B cell (primary cell): Measurements from ENCODE around the gene API5. TPM values are rescaled to one million over a fixed set of nuclear protein-coding genes. Genes with fewer than 3 reads are reported as not detected.
A peak's percentile ranks its signal among the peaks of the same experiment; 100 is the strongest.

Experiments used
- ATAC-seq: fragments of 200-7000 bp; cut with Tn5 transposase; one replicate; pipeline ENCODE4 v1.10.0; 2021; ENCODE audit warnings: low read depth, mild to moderate bottlenecking, moderate number of reproducible peaks, moderate library complexity
- CTCF ChIA-PET: fragments of 350-600 bp; sonication (Branson Sonifier 250); formaldehyde crosslinking; loops from one replicate; lab custom pipeline; 2021; ENCODE audit warnings: antibody characterized with exemption, inconsistent platforms; lab: Charles Lee
- POLR2A ChIA-PET: fragments of 350-600 bp; sonication (Branson Sonifier 250); formaldehyde crosslinking; loops from one replicate; lab custom pipeline; 2021; ENCODE audit warnings: antibody characterized with exemption; lab: Charles Lee
- DNase-seq: peaks from one replicate; pipeline ENCODE4 v3.0.0; 2013
- H2AFZ ChIP-seq: 2 replicates; pipeline ENCODE4 v1.6.1; 2012; ENCODE audit warnings: mild to moderate bottlenecking, low read depth, low read length; ENCODE audit not compliant: insufficient read depth, poor library complexity, severe bottlenecking
- H3K27ac ChIP-seq, 2 donors: 1 replicate in 1 of 2; 2 replicates in 1 of 2; pipeline ENCODE4 v1.5.1; 2012 to 2013; ENCODE audit warnings: low read length in 2 of 2, mild to moderate bottlenecking in 2 of 2, moderate library complexity in 1 of 2
- H3K27me3 ChIP-seq, 4 experiments: fragments of 200-600 bp in 1 of 4; sonication (generic) in 1 of 4; replicated peaks in 1 of 4; 1 replicate in 2 of 4; 2 replicates in 2 of 4; pipeline versions ENCODE4 v1.6.1 to v1.7.0; 2013 to 2016; ENCODE audit warnings: low read length in 3 of 4, mild to moderate bottlenecking in 2 of 4, mixed read lengths in 1 of 4, moderate library complexity in 1 of 4; ENCODE audit not compliant: insufficient read depth in 4 of 4, control insufficient read depth in 3 of 4; ENCODE audit errors: control extremely low read depth in 1 of 4
- H3K36me3 ChIP-seq, 2 experiments: replicated peaks in 1 of 2; 1 replicate in 1 of 2; 2 replicates in 1 of 2; pipeline versions ENCODE4 v1.6.1 to v1.7.1; 2013; ENCODE audit warnings: low read length in 1 of 2; ENCODE audit not compliant: insufficient read depth in 2 of 2, control insufficient read depth in 1 of 2; ENCODE audit errors: control extremely low read depth in 1 of 2, extremely low read depth in 1 of 2
- H3K4me1 ChIP-seq, 2 donors: fragments of 200-600 bp in 1 of 2; sonication (generic) in 1 of 2; 1 replicate in 1 of 2; 2 replicates in 1 of 2; pipeline versions ENCODE4 v1.5.1 to v1.6.1; 2013 to 2017; ENCODE audit warnings: low read length in 2 of 2; ENCODE audit not compliant: control insufficient read depth in 2 of 2, insufficient read depth in 2 of 2
- H3K4me2 ChIP-seq: replicated peaks from 2 replicates; pipeline ENCODE3; 2012; ENCODE audit warnings: mild to moderate bottlenecking, low read depth, low read length; ENCODE audit not compliant: poor library complexity, severe bottlenecking
- H3K4me3 ChIP-seq, 5 experiments: fragments of 200-600 bp in 1 of 5; sonication (generic) in 1 of 5; 1 replicate in 3 of 5; 2 replicates in 2 of 5; pipeline versions ENCODE4 v1.5.1 to v1.7.0; 2011 to 2016; ENCODE audit warnings: low read length in 4 of 5, mild to moderate bottlenecking in 4 of 5, low read depth in 2 of 5, control low read depth in 1 of 5, moderate library complexity in 1 of 5; ENCODE audit not compliant: insufficient read depth in 1 of 5; ENCODE audit errors: control extremely low read depth in 1 of 5, extremely low read depth in 1 of 5
- H3K79me2 ChIP-seq: fragments of 200-600 bp; sonication (generic); one replicate; pipeline ENCODE4 v1.6.0; 2016; ENCODE audit warnings: low read length; ENCODE audit not compliant: control insufficient read depth, insufficient read depth
- H3K9ac ChIP-seq: fragments of 200-600 bp; sonication (generic); 2 replicates; pipeline ENCODE4 v1.6.1; 2017; ENCODE audit warnings: mild to moderate bottlenecking, low read length, moderate library complexity
- H3K9me3 ChIP-seq, 3 donors: one replicate each; pipeline versions ENCODE4 v1.6.1 to v1.7.1; 2013; ENCODE audit warnings: low read length in 2 of 3; ENCODE audit not compliant: control insufficient read depth in 2 of 3, insufficient read depth in 1 of 3; ENCODE audit errors: control extremely low read depth in 1 of 3
- H4K20me1 ChIP-seq: 2 replicates; pipeline ENCODE4 v1.6.0; 2012; ENCODE audit warnings: mild to moderate bottlenecking, low read length; ENCODE audit not compliant: insufficient read depth, control insufficient read depth, poor library complexity, severe bottlenecking
- H3K27ac Mint-ChIP-seq: one replicate; pipeline ENCODE4 v1.8.0; 2021; ENCODE audit warnings: mixed read lengths
- H3K27me3 Mint-ChIP-seq: one replicate; pipeline ENCODE4 v1.8.0; 2021; ENCODE audit warnings: mixed read lengths
- H3K4me1 Mint-ChIP-seq: one replicate; pipeline ENCODE4 v1.8.0; 2021; ENCODE audit warnings: mixed read lengths
- H3K4me3 Mint-ChIP-seq: one replicate; pipeline ENCODE4 v1.8.0; 2021; ENCODE audit warnings: mixed read lengths
- H3K9me3 Mint-ChIP-seq: one replicate; pipeline ENCODE4 v1.8.0; 2022; ENCODE audit warnings: mixed read lengths; ENCODE audit not compliant: insufficient read depth
- CTCF ChIP-seq: fragments of 200-600 bp; IDR thresholded peaks from one replicate; pipeline ENCODE4 v1.8.0; 2022; ENCODE audit warnings: antibody characterized with exemption, mild to moderate bottlenecking
- EZH2 ChIP-seq: IDR thresholded peaks from 2 replicates; pipeline ENCODE4 v1.6.1; 2012; ENCODE audit warnings: borderline replicate concordance, low read depth, mild to moderate bottlenecking, moderate library complexity, low read length; ENCODE audit not compliant: insufficient read depth, poor library complexity, severe bottlenecking
- WGBS: methylation state at CpG from one replicate; pipeline ENCODE4 v1.1.5; 2013; ENCODE audit warnings: missing lambda C conversion rate; ENCODE audit not compliant: insufficient coverage; 5-methylcytosine and 5-hydroxymethylcytosine counted together
- intact Hi-C: fragments of 100-400 bp; cut with micrococcal nuclease; formaldehyde crosslinking; loops from one replicate; pipeline ENCODE4 v1.10.0; 2022
- polyA plus RNA-seq: library from polyadenylated mRNA; depleted of rRNA; stranded (reverse); fragments of >200 nt; gene quantifications from 2 replicates; pipeline ENCODE4 v1.2.3, GENCODE V29; 2012
- total RNA-seq, 2 donors: library from RNA; stranded (reverse); fragments of 120-200 nt in 1 of 2; gene quantifications; 1 replicate in 1 of 2; 2 replicates in 1 of 2; pipeline versions ENCODE4 v1.2.3 to v1.2.4, GENCODE V29; 2013 to 2022

Gene API5
- total and polyA plus RNA-seq, 2 donors (not counting 1 experiment from before 2014, with no cell fraction given), result 16.6 to 94.7 TPM

GRCh38 chr11:43358801-43359421 is 47.1 kb downstream of the API5 start, which contains the start of gene TTC17:
Gene TTC17, plus strand, starts transcription at chr11:43358920. Its CDS starts 35 bp downstream, at chr11:43358955.
- peak within 1 kb of the TSS; percentile 97 for H3K27ac Mint-ChIP-seq
- Histone ChIP-seq H3K27me3 (no peaks in the 10 kb centered on the region), H3K9me3 (no peaks in the 10 kb centered on the region), H3K4me1 (peaks cover 22 to 25% of the 10 kb centered on the region in 2 donors), H3K4me3 (peak within 1 kb of the TSS; percentile 75 to 96 (median 91)), H3K4me2 (peak within 1 kb of the TSS; percentile 85), H2AFZ (peak within 1 kb of the TSS; percentile 94), H3K9ac (peak within 1 kb of the TSS; percentile 93), H4K20me1 (peaks cover 8% of the 10 kb centered on the region), H3K36me3 (peaks cover 0 to 5% of the 10 kb centered on the region in 2 experiments), H3K79me2 (peaks cover 65% of the 10 kb centered on the region), H3K27ac (peak within 1 kb of the TSS; percentile 89 to 96)
- peak within 1 kb of the TSS; percentile 91 for H3K4me3 Mint-ChIP-seq
- peak; percentile 93 for ATAC-seq
- peaks cover 51% of the 10 kb centered on the region for H3K4me1 Mint-ChIP-seq
- WGBS, result under 1% methylated on average over 58 of the region's 58 CpGs
- peak; percentile 93 for DNase-seq
- H3K27me3 Mint-ChIP-seq, result no peaks in the 10 kb centered on the region
- H3K9me3 Mint-ChIP-seq, result no peaks in the 10 kb centered on the region
- ChIA-PET POLR2A (interaction anchor here (0.6 to 2.0 kb wide), 2 partner anchors 21 to 47 kb away, joined by 8 to 9 read pairs; partner anchors contain the start of gene API5), CTCF (interaction anchor here (0.9 to 4.4 kb wide), 2 partner anchors 46 to 522 kb away, joined by 3 to 44 read pairs; partner anchors contain the start of gene API5)
- intact Hi-C loops, result loop anchor here (1.0 to 5.0 kb wide), 6 partner anchors 47 to 1998 kb away; partner anchors contain the start of genes ACCS, ALKBH3 and EXT2
- TF ChIP-seq EZH2 (no peak), CTCF (no peak)

GRCh38 chr11:43359422-43359818 is 47.6 kb downstream of the API5 start:
- H3K36me3 ChIP-seq, result peaks cover 0 to 5% of the 10 kb centered on the region in 2 experiments
- TF ChIP-seq EZH2, result no peak
- TF ChIP-seq CTCF, result no peak
- ChIA-PET POLR2A (interaction anchor here (0.6 to 2.0 kb wide), 2 partner anchors 21 to 47 kb away, joined by 8 to 9 read pairs; partner anchors contain the start of gene API5), CTCF (interaction anchor here (0.9 to 4.4 kb wide), 2 partner anchors 47 to 522 kb away, joined by 3 to 44 read pairs; partner anchors contain the start of gene API5)
- no peaks in the 10 kb centered on the region for H3K27me3 Mint-ChIP-seq
- H3K9ac ChIP-seq, result peak overlapping the region; percentile 93
- H4K20me1 ChIP-seq, result peaks cover 8% of the 10 kb centered on the region
- peak overlapping the region; percentile 89 to 96 for H3K27ac ChIP-seq
- 0% methylated on average over 12 of the region's 14 CpGs for WGBS
- intact Hi-C loops, result loop anchor here (2.0 to 5.0 kb wide), 4 partner anchors 283 to 1998 kb away; partner anchors contain the start of genes ACCS and EXT2
- H3K4me2 ChIP-seq, result peak overlapping the region; percentile 85
- no peak for DNase-seq
- no peaks in the 10 kb centered on the region for H3K9me3 Mint-ChIP-seq
- peak; percentile 11 for ATAC-seq
- no peaks in the 10 kb centered on the region for H3K27me3 ChIP-seq
- H3K9me3 ChIP-seq, result no peaks in the 10 kb centered on the region
- H3K79me2 ChIP-seq, result peaks cover 70% of the 10 kb centered on the region
- H3K4me3 ChIP-seq, result peak overlapping the region; percentile 58 to 96 (median 82)
- peak overlapping the region; percentile 97 for H3K27ac Mint-ChIP-seq
- peaks cover 22 to 25% of the 10 kb centered on the region in 2 donors for H3K4me1 ChIP-seq
- peak overlapping the region; percentile 94 for H2AFZ ChIP-seq
- peaks cover 51% of the 10 kb centered on the region for H3K4me1 Mint-ChIP-seq
- peak overlapping the region; percentile 91 for H3K4me3 Mint-ChIP-seq
